ENCODE data around the gene C16orf87. TPM values are rescaled to one million over a fixed set of nuclear protein-coding genes. Genes with fewer than 3 reads are reported as not detected.
"Not testable (repeated sequence)": the region's sequence is repeated elsewhere in the genome, so short reads cannot be mapped to it uniquely, and the experiment has no call there.

C16orf87 gene
- 10 to 100 TPM; 16.5 to 17.9 TPM for total RNA-seq

- Mint-ChIP-seq H3K4me3 (peak within 1 kb of the TSS; percentile 92), H3K4me1 (peaks cover 26% of the 10 kb centered on the region), H3K9me3 (peaks cover 4% of the 10 kb centered on the region), H3K27ac (peak within 1 kb of the TSS; percentile 94), H3K27me3 (no peaks in the 10 kb centered on the region), H3K36me3 (peaks cover 13% of the 10 kb centered on the region)
- DNase-seq, result peak; percentile 94
Observed at GRCh38 chr16:46830902-46831647, at the start of gene C16orf87. TSS of gene C16orf87 (minus strand) at chr16:46831180. CDS start at chr16:46831149, 31 bp downstream.

- Mint-ChIP-seq H3K27ac (no peak overlapping the region), H3K27me3 (peaks cover 4% of the 10 kb centered on the region), H3K4me1 (no peaks in the 10 kb centered on the region), H3K36me3 (no peaks in the 10 kb centered on the region), H3K4me3 (no peak overlapping the region), H3K9me3 (no peaks in the 10 kb centered on the region)
- DNase-seq, result no peak
Observed at GRCh38 chr16:46875243-46875642, 44.3 kb upstream of the C16orf87 start.

- H3K9me3 Mint-ChIP-seq, result no peaks in the 10 kb centered on the region
- no peaks in the 10 kb centered on the region for H3K27me3 Mint-ChIP-seq
- no peaks in the 10 kb centered on the region for H3K4me1 Mint-ChIP-seq
- no peaks in the 10 kb centered on the region for H3K36me3 Mint-ChIP-seq
- DNase-seq, result no peak
- no peak overlapping the region for H3K4me3 Mint-ChIP-seq
- H3K27ac Mint-ChIP-seq, result no peak overlapping the region
Observed at GRCh38 chr16:46873201-46873600, 42.2 kb upstream of the C16orf87 start.

GRCh38 chr16:46871597-46871996 is 40.6 kb upstream of the C16orf87 start:
- no peak overlapping the region for H3K27ac Mint-ChIP-seq
- no peaks in the 10 kb centered on the region for H3K36me3 Mint-ChIP-seq

GRCh38 chr16:46868891-46869290 is 37.9 kb upstream of the C16orf87 start:
- not testable (repeated sequence) for H3K9me3 Mint-ChIP-seq, DNase-seq, H3K27me3 Mint-ChIP-seq, H3K4me3 Mint-ChIP-seq, H3K4me1 Mint-ChIP-seq, H3K36me3 Mint-ChIP-seq, H3K27ac Mint-ChIP-seq

More at GRCh38 chr16:46871597-46871996, 40.6 kb upstream of the C16orf87 start:
- no peak overlapping the region for H3K4me3 Mint-ChIP-seq
- H3K4me1 Mint-ChIP-seq, result no peaks in the 10 kb centered on the region
- H3K9me3 Mint-ChIP-seq, result no peaks in the 10 kb centered on the region
- H3K27me3 Mint-ChIP-seq, result peaks cover 4% of the 10 kb centered on the region
- DNase-seq, result no peak

GRCh38 chr16:46867486-46867885 is 36.5 kb upstream of the C16orf87 start:
- H3K27ac Mint-ChIP-seq, H3K9me3 Mint-ChIP-seq: not testable (repeated sequence)

GRCh38 chr16:46866286-46866685 is 35.3 kb upstream of the C16orf87 start:
- H3K36me3 Mint-ChIP-seq, result no peaks in the 10 kb centered on the region
- no peak for DNase-seq
- H3K27me3 Mint-ChIP-seq, result peaks cover 4% of the 10 kb centered on the region
- no peak overlapping the region for H3K4me3 Mint-ChIP-seq
- H3K4me1 Mint-ChIP-seq, result peaks cover 8% of the 10 kb centered on the region
- H3K27ac Mint-ChIP-seq, result no peak overlapping the region
- no peaks in the 10 kb centered on the region for H3K9me3 Mint-ChIP-seq

More at GRCh38 chr16:46867486-46867885, 36.5 kb upstream of the C16orf87 start:
- H3K36me3 Mint-ChIP-seq, H3K4me1 Mint-ChIP-seq, DNase-seq, H3K4me3 Mint-ChIP-seq, H3K27me3 Mint-ChIP-seq: not testable (repeated sequence)

- Mint-ChIP-seq H3K4me3 (no peak overlapping the region), H3K36me3 (no peaks in the 10 kb centered on the region), H3K9me3 (no peaks in the 10 kb centered on the region), H3K27ac (no peak overlapping the region), H3K4me1 (peaks cover 17% of the 10 kb centered on the region), H3K27me3 (peaks cover 4% of the 10 kb centered on the region)
- no peak for DNase-seq
Observed at GRCh38 chr16:46862555-46863447, 31.8 kb upstream of the C16orf87 start.

GRCh38 chr16:46859719-46860152 is 28.8 kb upstream of the C16orf87 start:
- DNase-seq, result peak; percentile 14
- Mint-ChIP-seq H3K9me3 (no peaks in the 10 kb centered on the region), H3K27ac (no peak overlapping the region), H3K27me3 (peaks cover 4% of the 10 kb centered on the region), H3K4me3 (no peak overlapping the region), H3K36me3 (no peaks in the 10 kb centered on the region), H3K4me1 (peaks cover 17% of the 10 kb centered on the region)

- H3K36me3 Mint-ChIP-seq, result no peaks in the 10 kb centered on the region
- H3K4me1 Mint-ChIP-seq, result peaks cover 9% of the 10 kb centered on the region
- H3K27me3 Mint-ChIP-seq, result peaks cover 4% of the 10 kb centered on the region
- no peak overlapping the region for H3K27ac Mint-ChIP-seq
- no peak for DNase-seq
- H3K9me3 Mint-ChIP-seq, result no peaks in the 10 kb centered on the region
- H3K4me3 Mint-ChIP-seq, result no peak overlapping the region
Observed at GRCh38 chr16:46858151-46858550, 27.2 kb upstream of the C16orf87 start.

- no peaks in the 10 kb centered on the region for H3K9me3 Mint-ChIP-seq
- no peaks in the 10 kb centered on the region for H3K36me3 Mint-ChIP-seq
- peaks cover 9% of the 10 kb centered on the region for H3K4me1 Mint-ChIP-seq
- H3K27me3 Mint-ChIP-seq, result peaks cover 4% of the 10 kb centered on the region
- H3K27ac Mint-ChIP-seq, result no peak overlapping the region
- no peak overlapping the region for H3K4me3 Mint-ChIP-seq
- DNase-seq, result no peak
Observed at GRCh38 chr16:46857368-46857945, 26.5 kb upstream of the C16orf87 start.

- DNase-seq, result no peak
- Mint-ChIP-seq H3K36me3 (no peaks in the 10 kb centered on the region), H3K4me3 (no peak overlapping the region), H3K27ac (no peak overlapping the region), H3K9me3 (no peaks in the 10 kb centered on the region), H3K4me1 (peaks cover 7% of the 10 kb centered on the region), H3K27me3 (peaks cover 4% of the 10 kb centered on the region)
Observed at GRCh38 chr16:46855389-46855788, 24.4 kb upstream of the C16orf87 start.

GRCh38 chr16:46854846-46855245 is 23.9 kb upstream of the C16orf87 start:
- H3K27me3 Mint-ChIP-seq, result peaks cover 4% of the 10 kb centered on the region
- no peaks in the 10 kb centered on the region for H3K36me3 Mint-ChIP-seq

GRCh38 chr16:46853713-46854443 is 22.9 kb upstream of the C16orf87 start:
- peak; percentile 48 for DNase-seq
- Mint-ChIP-seq H3K27me3 (peaks cover 4% of the 10 kb centered on the region), H3K27ac (no peak overlapping the region), H3K4me3 (no peak overlapping the region), H3K36me3 (no peaks in the 10 kb centered on the region), H3K9me3 (no peaks in the 10 kb centered on the region), H3K4me1 (no peaks in the 10 kb centered on the region)

More at GRCh38 chr16:46854846-46855245, 23.9 kb upstream of the C16orf87 start:
- no peak for DNase-seq
- Mint-ChIP-seq H3K27ac (no peak overlapping the region), H3K9me3 (no peaks in the 10 kb centered on the region), H3K4me3 (no peak overlapping the region), H3K4me1 (peaks cover 2% of the 10 kb centered on the region)

All from activated naive CD8-positive, alpha-beta T cell treated with anti-CD3 and anti-CD28 coated beads for 36 hours (primary cell).